IMR-90 (cell line): ENCODE data around the gene FUT2.

Experiments used
- CEBPB ChIP-seq: IDR thresholded peaks from 2 replicates; pipeline ENCODE4 v1.6.1; 2012; ENCODE audit warnings: low read depth, low read length, improper control_type of control experiment
- CHD1 ChIP-seq: IDR thresholded peaks from 2 replicates; pipeline ENCODE4 v1.6.1; 2012; ENCODE audit warnings: low read depth, low read length, improper control_type of control experiment
- CTCF ChIP-seq: conservative IDR thresholded peaks from 2 replicates; pipeline ENCODE4 v1.5.1; 2012; ENCODE audit warnings: mild to moderate bottlenecking, low read depth, low read length, improper control_type of control experiment
- FOS ChIP-seq: fragments of 150-350 bp; IDR thresholded peaks from 2 replicates; pipeline ENCODE4 v1.6.1; 2016; ENCODE audit warnings: low read depth, low read length
- MAFK ChIP-seq: IDR thresholded peaks from 2 replicates; pipeline ENCODE4 v1.6.1; 2012; ENCODE audit warnings: low read depth, low read length, improper control_type of control experiment
- MXI1 ChIP-seq: IDR thresholded peaks from 2 replicates; pipeline ENCODE4 v1.6.1; 2012; ENCODE audit warnings: low read depth, mild to moderate bottlenecking, low read length, moderate library complexity, borderline replicate concordance
- NFE2L2 ChIP-seq: fragments of 150-350 bp; IDR thresholded peaks from 2 replicates; pipeline ENCODE4 v1.6.1; 2016; ENCODE audit warnings: low read depth, mild to moderate bottlenecking, low read length
- POLR2A ChIP-seq: IDR thresholded peaks from 2 replicates; pipeline ENCODE4 v1.6.1; 2012; ENCODE audit warnings: mild to moderate bottlenecking, low read depth, low read length
- RAD21 ChIP-seq: IDR thresholded peaks from 2 replicates; pipeline ENCODE4 v1.6.1; 2012; ENCODE audit warnings: low read length, improper control_type of control experiment
- RCOR1 ChIP-seq: IDR thresholded peaks from 2 replicates; pipeline ENCODE4 v1.6.1; 2012; ENCODE audit warnings: mild to moderate bottlenecking, low read length, improper control_type of control experiment; ENCODE audit not compliant: insufficient replicate concordance
- RFX5 ChIP-seq: IDR thresholded peaks from 2 replicates; pipeline ENCODE4 v1.8.0; 2012; ENCODE audit warnings: low read depth, mild to moderate bottlenecking, low read length, moderate library complexity
- USF2 ChIP-seq: fragments of 150-350 bp; IDR thresholded peaks from 2 replicates; pipeline ENCODE4 v1.6.1; 2017; ENCODE audit warnings: mild to moderate bottlenecking, antibody characterized with exemption, low read length, low read depth

- TF ChIP-seq POLR2A, result no peak
- peak; percentile 44 for TF ChIP-seq CTCF
- no peak for TF ChIP-seq USF2
- TF ChIP-seq MAFK, result no peak
- TF ChIP-seq RCOR1, result no peak
- TF ChIP-seq NFE2L2, result no peak
- peak; percentile 44 for TF ChIP-seq RAD21
- TF ChIP-seq CEBPB, result no peak
- no peak for TF ChIP-seq FOS
- TF ChIP-seq RFX5, result no peak
- TF ChIP-seq MXI1, result no peak
- no peak for TF ChIP-seq CHD1
Measured at GRCh38 chr19:48738557-48739403, 43.0 kb downstream of the FUT2 start.
